Urothelium cell line (cell line): ENCODE data around the gene VARS2.
"Not testable (repeated sequence)": the region's sequence is repeated elsewhere in the genome, so short reads cannot be mapped to it uniquely, and the experiment has no call there.

Source experiments
- DNase-seq: peaks from one replicate; pipeline ENCODE4 v3.0.0; 2011; ENCODE audit warnings: low spot score, mixed read lengths
- FAIRE-seq: peaks from 2 replicates; lab custom pipeline; 2011; peaks lifted over from hg19 to GRCh38; lab: Jason Lieb, UNC

Gene VARS2

DNA sequence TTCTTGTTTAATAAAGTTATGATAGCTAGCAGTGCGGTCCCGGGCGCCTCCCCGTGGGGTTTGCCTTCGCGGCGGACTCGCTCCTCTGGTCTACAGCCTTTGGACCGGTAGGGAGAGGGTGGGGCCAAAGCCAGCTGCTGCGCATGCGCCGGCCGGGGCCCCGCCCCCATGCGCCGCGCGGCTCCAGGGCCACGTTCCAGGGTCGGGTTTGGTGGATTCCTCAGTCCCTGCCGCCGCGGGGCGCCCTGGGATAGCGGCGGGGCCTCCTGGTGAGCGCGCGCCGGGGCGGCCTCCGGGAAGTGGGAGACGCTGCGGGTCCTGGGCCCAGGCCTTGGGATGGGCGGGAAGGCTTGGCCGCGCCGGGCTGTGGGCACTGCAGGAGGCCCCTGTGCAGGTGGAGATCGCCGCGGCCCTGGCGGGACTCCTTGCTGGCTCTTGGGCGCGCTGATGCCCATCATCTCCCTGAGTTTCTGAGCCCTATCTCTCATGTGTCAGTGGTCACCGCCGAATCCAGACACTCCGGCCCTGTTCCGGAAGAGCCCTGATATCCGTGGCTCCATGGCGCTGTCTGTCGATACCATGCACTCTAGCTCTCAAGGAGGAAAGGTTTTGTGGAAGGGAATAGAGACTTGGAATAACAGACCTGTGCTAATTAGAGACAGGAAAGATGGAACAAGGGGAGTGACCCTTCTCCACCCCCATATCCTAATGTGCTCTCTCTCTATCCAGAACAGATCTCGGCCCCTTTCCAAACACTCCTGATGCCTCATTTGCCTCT lies at the start of gene VARS2:
Gene VARS2 (plus strand): TSS at position 163 of the 778 bp plus-strand sequence. CDS start 599 bp downstream, at position 762.
- peak; percentile 96 for DNase-seq
- no peak for FAIRE-seq

DNA sequence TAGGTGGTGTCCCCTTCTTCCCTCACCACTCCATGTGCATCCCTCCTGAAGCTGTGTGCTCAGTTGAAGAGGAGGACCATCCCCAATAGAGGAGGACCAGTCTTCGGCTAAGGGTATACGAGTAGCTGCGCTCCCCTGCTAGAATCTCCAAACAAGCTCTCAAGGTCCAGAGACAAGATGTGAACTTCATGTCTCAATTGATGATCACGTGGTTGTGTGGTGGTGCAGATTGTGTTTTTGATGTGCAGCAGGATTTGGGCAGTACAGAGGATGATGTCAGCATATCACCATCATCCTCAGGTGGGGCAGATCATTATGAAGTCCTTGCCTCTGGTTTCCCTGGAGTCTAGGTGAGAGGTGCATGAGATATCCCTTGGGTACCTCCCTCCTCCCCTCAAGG lies 49.7 kb upstream of the VARS2 start:
- FAIRE-seq: no peak
- DNase-seq: no peak

DNA sequence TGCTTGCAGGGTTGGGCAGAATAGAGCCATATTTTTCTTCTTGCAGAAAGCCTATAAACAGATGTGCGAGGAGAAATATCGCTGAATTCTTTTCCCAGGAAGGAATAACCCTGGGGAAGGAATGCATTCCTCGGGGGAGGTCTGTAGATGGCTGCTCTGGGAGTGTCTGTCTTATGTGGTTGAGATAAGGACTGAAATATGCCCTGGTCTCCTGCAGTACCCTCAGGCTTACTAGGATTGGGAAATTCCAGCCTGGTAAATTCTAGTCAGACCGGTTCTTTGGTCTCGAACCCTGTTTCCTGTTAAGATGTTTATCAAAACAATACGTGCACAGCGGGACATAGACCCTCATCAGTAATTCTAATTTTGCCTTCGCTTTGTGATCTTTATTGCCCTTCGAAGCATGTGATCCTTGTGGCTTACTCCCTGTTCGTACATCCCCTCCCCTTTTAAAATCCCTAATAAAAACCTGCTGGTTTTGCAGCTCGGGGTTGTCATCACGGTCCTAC lies 44.7 kb upstream of the VARS2 start:
- not testable (repeated sequence) for FAIRE-seq, DNase-seq

DNA sequence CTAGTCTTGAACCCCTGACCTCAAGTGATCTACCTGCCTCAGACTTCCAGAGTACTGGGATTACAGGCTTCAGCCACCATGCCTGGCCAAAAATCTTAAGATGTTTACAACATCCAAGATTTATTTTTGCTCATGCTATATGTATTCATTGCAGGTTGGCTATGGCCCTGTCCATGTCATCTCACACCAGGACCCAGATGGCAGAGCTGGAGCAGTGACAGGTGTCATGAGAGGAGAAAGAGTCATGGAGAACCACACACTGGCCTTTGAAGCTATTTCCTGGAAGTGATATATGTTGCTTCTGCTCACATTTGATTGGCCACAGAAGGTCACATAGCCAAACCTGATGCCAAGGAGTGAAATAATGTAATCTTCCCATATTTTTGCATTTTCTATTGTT lies 43.5 kb upstream of the VARS2 start:
- DNase-seq (no peak), FAIRE-seq (no peak)

DNA sequence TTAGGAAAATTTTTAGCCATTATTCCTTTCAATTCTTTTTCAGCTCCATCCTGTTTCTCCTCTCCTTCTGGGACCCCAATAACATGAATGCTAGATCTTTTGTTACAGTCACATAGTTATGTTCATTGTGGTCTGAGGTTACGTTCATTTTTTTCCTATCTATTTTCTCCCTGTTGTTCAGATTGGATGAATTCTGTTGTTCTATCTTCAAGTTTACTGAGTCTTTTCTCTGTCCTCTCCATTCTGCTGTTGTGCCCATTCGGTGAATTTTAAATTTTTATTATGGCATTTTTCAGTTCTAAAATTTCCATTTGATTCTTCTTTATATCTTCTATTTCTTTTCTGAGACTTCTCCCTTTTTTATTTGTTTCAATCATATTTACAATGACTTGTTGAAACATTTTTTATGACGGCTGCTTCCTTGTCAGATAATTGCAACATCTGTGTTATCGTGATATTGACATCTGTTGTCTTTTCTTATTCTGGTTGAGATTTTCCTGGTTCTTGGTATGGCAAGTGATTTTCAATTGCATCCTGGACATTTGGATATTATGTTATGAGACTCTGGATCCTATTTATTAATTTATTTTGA lies 42.4 kb upstream of the VARS2 start:
- no peak for FAIRE-seq

DNA sequence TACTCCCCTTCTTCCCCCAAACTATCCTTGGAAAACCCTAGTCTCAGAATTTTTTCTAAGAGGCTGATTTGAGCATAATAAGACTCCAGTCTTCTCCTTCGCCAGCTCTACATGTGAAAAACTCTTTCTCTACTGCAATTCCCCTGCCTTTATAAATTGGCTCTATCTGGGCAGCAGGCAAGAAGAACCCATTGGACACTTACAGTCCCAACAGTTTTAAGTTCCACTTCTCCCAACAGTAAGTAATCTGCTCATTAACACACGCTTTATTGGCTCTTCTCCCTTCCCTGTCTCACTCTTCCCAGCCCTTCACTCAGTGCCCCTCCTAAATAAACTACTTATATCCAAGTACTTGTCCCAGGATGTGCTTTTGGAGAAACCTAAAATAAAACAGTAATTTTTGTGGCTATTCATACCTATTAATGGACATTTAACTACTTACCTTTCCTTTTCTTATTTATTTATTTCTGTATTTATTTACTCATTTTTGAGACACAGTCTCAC lies 40.8 kb upstream of the VARS2 start:
- FAIRE-seq: no peak
- no peak for DNase-seq

More for the DNA sequence above, 42.4 kb upstream of the VARS2 start:
- no peak for DNase-seq

DNA sequence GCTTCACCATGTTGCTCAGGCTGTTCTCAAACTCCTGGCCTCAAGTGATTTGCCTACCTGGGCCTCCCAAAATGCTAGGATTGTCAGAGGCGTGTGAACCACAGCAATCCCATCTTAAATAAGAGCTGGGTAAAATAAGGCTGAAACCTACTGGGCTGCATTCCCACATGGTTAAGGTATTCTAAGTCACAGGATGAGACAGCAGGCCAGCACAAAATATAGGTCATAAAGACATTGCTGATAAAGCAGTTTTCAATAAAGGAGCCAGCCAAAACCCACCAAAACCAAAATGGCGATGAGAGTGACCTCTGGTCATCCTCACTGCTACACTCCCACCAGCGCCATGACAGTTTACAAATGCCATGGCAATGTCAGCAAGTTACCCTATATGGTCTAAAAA lies 40.2 kb upstream of the VARS2 start:
- not testable (repeated sequence) for FAIRE-seq, DNase-seq

DNA sequence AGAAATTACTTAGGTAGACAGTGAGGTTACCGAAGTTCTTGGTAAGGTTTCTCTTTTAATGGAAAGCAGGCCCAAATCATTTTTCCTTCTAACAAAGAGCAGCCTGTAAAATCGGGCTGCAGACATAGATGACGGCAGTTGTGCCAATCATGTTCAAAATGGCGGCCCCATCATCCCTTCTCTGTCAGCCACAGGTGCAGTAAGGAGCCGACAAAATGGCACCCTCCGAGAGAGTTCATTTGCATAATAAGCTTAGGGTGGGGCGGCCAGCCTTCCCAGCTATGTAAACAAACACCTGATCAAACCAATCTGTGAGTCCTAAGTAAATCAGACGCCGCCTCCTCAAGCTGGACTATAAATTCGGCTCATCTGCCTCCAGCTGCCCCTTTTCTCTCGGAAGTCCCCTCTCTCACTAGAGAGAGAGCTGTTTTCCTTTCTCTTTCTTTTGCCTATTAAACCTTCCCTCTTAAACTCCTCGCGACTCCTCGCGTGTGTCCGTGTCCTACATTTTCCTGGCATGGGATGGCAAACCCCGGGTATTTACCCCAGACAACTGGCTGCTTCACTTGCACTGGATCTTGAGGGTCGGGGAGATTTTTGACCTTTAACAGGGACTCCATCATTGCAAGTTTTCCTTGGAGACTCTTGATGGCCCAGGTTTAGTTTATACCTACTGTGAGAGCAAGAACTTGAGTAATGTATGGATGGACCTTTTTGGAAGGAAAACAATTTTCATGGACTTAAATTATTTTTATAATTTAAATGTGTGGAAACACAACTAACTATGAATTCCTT lies 38.6 kb upstream of the VARS2 start:
- DNase-seq (no peak), FAIRE-seq (no peak)

DNA sequence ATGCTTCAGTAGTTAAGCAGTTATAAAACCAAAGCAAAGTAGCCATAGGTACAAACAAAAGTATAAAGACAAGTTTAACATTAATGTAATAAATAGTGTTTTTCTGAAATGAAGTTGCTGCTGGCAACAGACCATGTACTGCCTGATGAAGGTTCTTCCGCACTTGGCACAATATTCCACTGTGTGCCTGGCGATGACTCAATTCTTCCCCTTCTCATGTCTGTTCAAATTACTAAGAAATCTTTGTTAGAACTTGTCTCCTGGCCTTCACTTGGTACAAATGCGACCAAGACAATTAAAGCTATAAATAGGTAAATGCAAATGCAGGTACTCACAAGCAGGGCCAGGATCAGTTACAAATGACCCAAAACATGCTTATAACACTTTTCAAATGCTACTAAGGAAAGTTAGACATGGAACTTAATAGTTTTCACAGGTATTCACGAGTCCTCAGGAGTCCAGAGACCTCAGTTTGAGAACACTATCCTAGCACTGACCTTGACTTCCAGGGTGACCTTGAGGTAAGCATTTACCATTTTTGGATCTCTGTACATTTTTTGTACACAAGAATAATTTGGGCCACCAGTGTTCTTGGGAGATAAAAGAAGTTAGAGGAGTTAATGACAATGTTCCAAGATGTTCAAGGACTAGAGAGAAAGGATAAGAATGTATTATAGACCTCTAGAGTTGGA lies 37.9 kb upstream of the VARS2 start:
- FAIRE-seq: no peak

DNA sequence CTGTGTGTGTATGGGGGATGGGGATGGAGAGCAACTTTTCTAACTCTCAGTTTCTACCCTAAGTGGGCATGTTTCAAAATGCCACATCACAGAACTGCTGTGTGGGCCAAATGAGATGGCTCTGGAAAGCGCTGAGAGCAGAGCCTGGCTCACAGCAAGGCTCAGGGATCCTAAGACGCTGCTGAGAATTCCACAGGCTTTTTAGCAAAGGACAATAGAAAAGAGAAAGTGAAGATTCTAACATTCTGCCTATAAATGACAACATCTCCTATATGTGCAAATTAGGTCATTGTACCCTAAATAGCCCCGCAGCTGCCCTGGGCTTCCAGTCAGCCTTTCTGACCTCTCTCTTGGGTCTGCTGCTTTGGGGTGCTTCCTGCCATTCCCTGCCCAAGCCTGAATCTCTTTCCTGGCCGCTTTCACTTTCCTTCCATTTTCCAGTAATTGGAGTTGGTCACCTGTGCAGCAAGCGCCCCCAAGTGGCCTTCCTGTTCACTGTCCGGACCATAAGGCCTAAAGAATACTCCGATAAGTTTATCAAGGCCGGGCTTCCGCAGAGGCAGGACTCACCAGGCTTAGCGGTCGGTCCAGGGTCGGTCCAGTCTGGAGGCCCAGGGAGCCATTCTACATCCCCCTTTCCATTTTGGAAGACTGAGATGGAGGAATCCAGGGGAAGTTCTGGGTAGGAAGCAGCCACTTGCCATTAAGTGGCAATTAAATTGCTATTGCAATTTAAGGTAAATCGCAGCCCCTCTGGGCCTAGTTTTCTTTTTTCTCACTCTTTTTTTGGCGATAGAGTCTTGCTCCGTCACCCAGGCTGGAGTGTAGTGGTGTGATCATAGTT lies 36.4 kb upstream of the VARS2 start:
- DNase-seq (peak; percentile 86), FAIRE-seq (no peak)

More for the DNA sequence above, 37.9 kb upstream of the VARS2 start:
- peak; percentile 64 for DNase-seq

DNA sequence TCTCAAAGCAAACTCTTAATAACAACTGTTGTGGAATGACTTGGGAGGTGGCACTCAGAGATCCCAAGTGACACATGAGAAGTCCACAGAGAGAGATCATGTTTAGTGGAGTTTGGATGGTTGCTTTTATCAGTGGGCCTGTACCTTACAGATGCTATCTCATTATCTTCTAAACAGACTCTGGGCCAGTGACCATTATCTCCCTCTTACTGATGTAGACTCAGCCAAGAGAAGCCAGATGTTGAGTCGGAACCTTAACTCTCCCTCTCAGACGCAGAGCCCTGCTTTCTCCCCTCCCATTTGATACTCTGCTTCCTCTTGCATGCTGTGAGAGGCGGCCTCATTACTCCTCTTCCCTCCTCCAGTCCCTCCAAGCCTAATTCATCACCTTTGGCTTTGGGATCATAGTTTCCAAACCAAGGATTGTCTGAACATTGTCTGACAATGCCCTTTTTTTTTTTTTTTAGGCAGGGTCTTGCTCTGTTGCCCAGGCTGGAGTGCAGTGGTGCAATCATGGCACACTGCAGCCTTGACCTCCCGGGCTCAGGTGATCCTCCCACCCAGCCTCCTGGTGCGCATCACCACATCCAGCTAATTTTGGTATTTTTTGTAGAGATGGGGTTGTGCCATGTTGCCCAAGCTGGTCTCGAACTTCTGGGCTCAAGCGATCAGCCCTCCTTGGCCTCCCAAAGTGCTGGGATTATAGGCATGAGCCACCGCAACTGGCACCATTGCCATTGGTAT lies 34.2 kb upstream of the VARS2 start:
- FAIRE-seq: no peak
- no peak for DNase-seq

DNA sequence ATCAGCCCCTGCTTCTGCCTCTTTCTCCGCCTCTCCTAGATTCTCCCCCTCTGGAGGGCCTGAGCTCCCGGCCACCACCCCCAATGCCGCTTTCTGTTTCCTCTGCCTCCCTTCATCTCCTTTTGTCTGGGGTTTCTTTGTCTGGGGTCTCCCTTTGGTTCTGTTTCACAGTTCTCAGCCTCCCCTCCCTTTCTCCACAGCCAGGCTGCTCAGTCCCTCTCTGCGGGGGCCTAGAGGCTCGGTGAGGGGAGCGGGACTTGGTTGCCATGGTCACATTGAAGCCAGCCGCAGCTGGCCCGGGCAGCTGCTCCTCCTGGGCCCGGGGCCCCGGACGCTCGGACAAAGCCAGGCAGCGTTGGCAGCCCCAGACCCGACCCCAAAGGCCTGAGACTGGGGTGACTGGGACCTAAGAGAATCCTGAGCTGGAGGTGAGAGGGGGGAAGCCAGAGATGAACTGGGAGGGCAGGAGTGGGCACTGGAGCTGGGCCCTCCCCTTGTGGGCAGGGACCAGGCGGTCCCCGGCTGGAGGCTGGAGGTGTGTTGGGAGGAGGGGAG lies 33.3 kb upstream of the VARS2 start:
- no peak for DNase-seq
- no peak for FAIRE-seq

DNA sequence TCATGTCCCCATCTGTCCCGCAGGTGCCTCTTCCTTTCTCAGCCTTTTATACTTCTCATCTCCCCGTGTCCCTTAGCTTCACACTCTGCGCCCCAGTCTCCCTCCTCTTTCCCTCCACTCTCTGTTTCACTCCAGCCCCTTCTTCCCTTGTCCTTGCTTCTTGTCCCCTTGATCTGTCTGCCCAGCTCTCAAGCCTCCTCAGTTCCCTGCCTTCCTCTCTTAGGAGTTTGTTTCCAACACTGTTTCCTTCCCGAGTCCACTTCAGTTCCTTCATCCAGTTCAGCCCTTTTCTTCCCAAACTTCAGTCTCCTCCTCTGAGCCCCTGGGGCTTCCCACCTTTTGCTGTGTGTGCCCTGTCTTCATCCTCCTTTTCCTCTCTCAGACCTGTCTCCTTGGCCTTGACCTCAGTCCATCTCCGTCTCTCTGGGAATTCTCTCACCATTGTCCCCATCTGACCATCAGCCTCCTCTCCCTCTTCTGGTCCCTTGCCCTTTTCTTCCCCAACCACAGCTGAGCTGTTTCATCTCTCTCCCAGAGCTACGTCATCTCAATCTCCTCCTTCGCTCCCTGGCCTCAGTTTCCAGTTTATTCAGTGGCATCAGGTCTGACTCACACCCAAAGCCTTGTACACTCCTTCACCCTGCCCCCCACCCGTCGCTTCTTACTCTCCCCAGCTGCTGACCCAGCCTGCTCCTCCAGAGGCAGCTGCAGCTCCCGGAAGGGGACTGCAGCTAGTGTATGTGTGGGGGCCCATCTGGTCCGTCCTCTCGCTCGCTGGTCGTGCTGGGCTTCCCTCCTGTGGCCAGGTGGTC lies 32.4 kb upstream of the VARS2 start:
- FAIRE-seq: no peak
- DNase-seq: peak; percentile 47

DNA sequence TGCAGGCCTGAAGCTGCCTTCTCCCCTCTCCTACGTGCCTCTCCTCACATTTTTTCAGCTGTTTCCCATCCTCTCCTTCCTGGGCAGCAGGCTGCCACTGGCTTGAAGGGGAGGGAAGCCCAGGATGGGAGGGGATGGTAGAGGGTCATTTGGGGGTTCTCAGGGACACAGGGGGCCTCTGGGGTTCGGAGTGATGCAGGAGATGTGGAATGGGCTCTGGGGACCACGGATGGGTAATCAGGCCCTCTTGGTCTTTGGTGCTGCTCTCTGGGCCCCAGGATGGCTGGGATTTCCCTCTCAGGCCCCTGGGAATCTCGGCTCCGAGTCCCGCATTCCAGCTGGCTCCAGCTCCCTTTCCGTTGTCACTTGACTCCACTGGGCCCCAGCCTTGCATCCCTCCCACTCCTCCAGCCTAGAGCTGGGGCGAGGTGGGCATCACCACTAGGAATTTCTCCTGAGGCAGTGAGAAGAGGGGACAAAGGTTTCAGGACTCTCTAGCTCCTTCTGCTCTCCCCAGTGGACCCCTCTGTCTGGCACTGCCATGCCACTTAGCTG lies 31.8 kb upstream of the VARS2 start:
- DNase-seq (no peak), FAIRE-seq (no peak)

DNA sequence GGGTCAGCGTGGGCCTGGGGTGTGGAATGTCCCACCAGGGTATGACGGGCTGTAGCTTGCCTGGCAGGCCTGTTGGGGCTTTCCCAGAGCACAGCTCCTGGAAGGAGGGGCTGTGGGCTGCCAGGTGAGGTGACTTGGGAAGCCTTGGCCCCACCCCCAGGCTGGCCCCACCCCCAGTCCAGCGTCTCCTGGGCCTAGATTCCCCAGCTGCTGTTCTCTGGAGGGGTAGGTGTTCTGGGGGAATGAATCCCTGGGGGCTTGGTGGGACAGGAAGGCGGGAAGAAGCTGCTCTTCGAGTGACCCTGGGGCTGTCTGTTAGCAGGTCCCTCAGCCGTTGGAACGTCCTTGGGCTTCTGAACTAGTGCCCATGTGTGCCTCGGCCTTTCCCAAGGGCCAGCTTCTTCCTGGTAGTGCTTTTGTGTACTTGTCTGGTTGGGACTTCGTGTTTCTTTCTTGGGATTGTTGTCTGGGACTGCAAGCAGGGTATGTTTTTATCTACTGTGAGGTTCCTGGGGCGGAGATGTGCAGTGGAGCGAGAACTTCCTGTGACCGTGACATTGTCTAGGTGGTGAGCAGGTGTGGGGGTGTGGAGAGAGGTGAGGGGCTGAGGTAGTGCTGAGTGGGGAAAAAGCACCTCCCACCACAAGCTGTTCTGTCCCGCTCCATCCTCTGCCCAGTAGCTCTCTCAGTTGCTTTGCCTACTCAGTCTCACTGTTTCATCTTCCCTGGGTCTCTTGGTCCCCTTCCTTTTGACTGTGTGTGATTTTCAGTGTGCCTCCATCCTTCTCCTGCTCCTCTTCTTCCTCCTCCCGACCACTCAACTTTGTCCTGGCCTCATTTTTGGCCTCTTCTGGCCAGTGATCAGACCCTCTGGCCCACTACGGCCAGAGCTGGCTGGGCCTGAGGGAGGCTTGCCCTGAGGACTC lies 31.0 kb upstream of the VARS2 start:
- FAIRE-seq: no peak
- peak; percentile 50 for DNase-seq

DNA sequence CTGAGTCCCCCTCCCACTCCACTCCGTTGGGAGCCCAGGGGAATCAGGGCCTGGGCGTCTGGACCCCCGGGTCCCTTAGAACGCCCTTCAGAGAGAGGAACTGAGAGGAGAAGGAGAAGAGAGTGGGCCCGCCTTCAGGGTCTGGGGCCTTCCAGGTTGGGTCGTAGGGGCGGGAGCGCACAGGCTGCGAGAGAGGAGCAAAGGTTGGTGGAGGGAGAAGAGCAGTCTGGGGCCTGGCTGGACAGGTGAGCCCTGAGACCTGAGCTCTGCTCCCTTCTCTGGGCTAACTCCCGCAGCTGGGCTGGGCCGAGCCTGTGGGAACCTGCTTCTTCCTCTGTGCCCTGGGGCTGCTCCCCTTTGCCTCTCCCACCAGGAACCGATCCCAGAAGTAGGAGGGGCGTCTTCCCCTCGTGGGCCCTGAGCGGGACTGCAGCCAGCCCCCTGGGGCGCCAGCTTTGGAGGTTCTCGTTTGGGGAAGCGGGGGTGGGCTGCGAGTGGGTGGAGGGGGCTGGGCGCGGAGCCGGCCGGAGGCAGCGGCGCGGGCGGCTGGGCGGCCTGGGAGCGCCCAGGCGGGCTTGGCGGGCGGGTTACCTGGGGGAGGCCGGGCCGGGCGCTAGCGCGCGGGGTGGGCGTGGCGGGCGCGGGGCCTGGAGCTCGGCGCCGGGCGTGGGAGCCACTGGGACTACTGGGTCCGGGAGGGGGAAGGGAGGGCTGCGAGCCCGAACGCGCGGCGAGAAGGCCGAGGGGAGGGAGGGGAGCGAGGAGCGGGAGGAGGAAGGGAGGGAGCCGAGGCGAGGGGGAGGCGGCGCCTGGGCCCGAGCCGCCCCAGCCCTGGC lies 30.1 kb upstream of the VARS2 start, which contains the start of gene DDR1:
Gene DDR1 (plus strand): TSS at position 835 of the 836 bp plus-strand sequence. CDS start 4,211 bp downstream, outside the sequence.
- DNase-seq (peak; percentile 74), FAIRE-seq (no peak)
